Measurements from ENCODE around the gene RPGRIP1L. TPM values are rescaled to one million over a fixed set of nuclear protein-coding genes. Genes with fewer than 3 reads are reported as not detected.
"Not testable (repeated sequence)": the region's sequence is repeated elsewhere in the genome, so short reads cannot be mapped to it uniquely, and the experiment has no call there.

RPGRIP1L gene
- polyA plus RNA-seq, 1 experiment = 5.0 TPM

- no peaks in the 10 kb centered on the region for H3K27me3 ChIP-seq (ENCODE audit: control insufficient read depth, insufficient read depth, low read length)
- POLR2A ChIA-PET = no interaction called here
- no peak for TF ChIP-seq CTCF (IDR thresholded peaks at IDR 0.05; ENCODE audit: insufficient read depth, low read depth, low read length)
Observed at GRCh38 chr16:53704445-53704813, 770 bp upstream of the RPGRIP1L start.

GRCh38 chr16:53698271-53698670 is 5.4 kb downstream of the RPGRIP1L start:
- POLR2A ChIA-PET; CTCF ChIA-PET; H3K36me3 ChIP-seq (ENCODE audit: control insufficient read depth, insufficient read depth, low read length); H3K27me3 ChIP-seq (ENCODE audit: control insufficient read depth, insufficient read depth, low read length); DNase-seq (ENCODE audit: low read depth); H3K4me3 ChIP-seq (ENCODE audit: low read depth, low read length): not testable (repeated sequence)

More at GRCh38 chr16:53704445-53704813, 770 bp upstream of the RPGRIP1L start:
- CTCF ChIA-PET = interaction anchor here (1.1 kb wide), 1 partner anchor 10 kb away, joined by 6 read pairs; no protein-coding TSS in a partner anchor
- peak overlapping the region; percentile 60 for H3K4me3 ChIP-seq (ENCODE audit: low read depth, low read length)
- peaks cover 2% of the 10 kb centered on the region; the same call in 1 of the 2 replicates for H3K36me3 ChIP-seq (ENCODE audit: control insufficient read depth, insufficient read depth, low read length)
- DNase-seq (ENCODE audit: low read depth) = no peak

GRCh38 chr16:53695070-53695469 is 8.6 kb downstream of the RPGRIP1L start:
- POLR2A ChIA-PET = no interaction called here
- DNase-seq (ENCODE audit: low read depth) = peak; percentile 63
- no peak for TF ChIP-seq CTCF (IDR thresholded peaks at IDR 0.05; ENCODE audit: insufficient read depth, low read depth, low read length)
- Histone ChIP-seq H3K36me3 (ENCODE audit: control insufficient read depth, insufficient read depth, low read length) (peaks cover 2% of the 10 kb centered on the region; the same call in 1 of the 2 replicates), H3K4me3 (ENCODE audit: low read depth, low read length) (no peak overlapping the region), H3K27me3 (ENCODE audit: control insufficient read depth, insufficient read depth, low read length) (no peaks in the 10 kb centered on the region)
- CTCF ChIA-PET = no interaction called here

GRCh38 chr16:53693320-53693719 is 10.3 kb downstream of the RPGRIP1L start:
- CTCF ChIA-PET = interaction anchor here (0.8 kb wide), 1 partner anchor 9 kb away, joined by 3 read pairs; no protein-coding TSS in a partner anchor

GRCh38 chr16:53692146-53692545 is 11.5 kb downstream of the RPGRIP1L start:
- CTCF ChIA-PET = interaction anchor here (0.7 to 1.2 kb wide), 3 partner anchors 14 to 97 kb away, joined by 3 to 4 read pairs (median 3); no protein-coding TSS in a partner anchor

More at GRCh38 chr16:53693320-53693719, 10.3 kb downstream of the RPGRIP1L start:
- no peaks in the 10 kb centered on the region for H3K36me3 ChIP-seq (ENCODE audit: control insufficient read depth, insufficient read depth, low read length)
- POLR2A ChIA-PET = no interaction called here
- no peak for TF ChIP-seq CTCF (IDR thresholded peaks at IDR 0.05; ENCODE audit: insufficient read depth, low read depth, low read length)
- DNase-seq (ENCODE audit: low read depth) = no peak
- H3K4me3 ChIP-seq (ENCODE audit: low read depth, low read length) = no peak overlapping the region
- H3K27me3 ChIP-seq (ENCODE audit: control insufficient read depth, insufficient read depth, low read length) = no peaks in the 10 kb centered on the region

More at GRCh38 chr16:53692146-53692545, 11.5 kb downstream of the RPGRIP1L start:
- no peak for DNase-seq (ENCODE audit: low read depth)
- no peaks in the 10 kb centered on the region for H3K27me3 ChIP-seq (ENCODE audit: control insufficient read depth, insufficient read depth, low read length)
- no peaks in the 10 kb centered on the region for H3K36me3 ChIP-seq (ENCODE audit: control insufficient read depth, insufficient read depth, low read length)
- TF ChIP-seq CTCF (IDR thresholded peaks at IDR 0.05; ENCODE audit: insufficient read depth, low read depth, low read length) = peak; percentile 44
- H3K4me3 ChIP-seq (ENCODE audit: low read depth, low read length) = no peak overlapping the region
- POLR2A ChIA-PET = no interaction called here

Data from BJ (cell line).